Measurements from ENCODE around the gene NTF4. TPM values are rescaled to one million over a fixed set of nuclear protein-coding genes. Genes with fewer than 3 reads are reported as not detected.

NTF4 gene
- total and polyA plus RNA-seq, 2 donors (not counting 1 experiment from before 2014, with no cell fraction given) = not detected

DNA sequence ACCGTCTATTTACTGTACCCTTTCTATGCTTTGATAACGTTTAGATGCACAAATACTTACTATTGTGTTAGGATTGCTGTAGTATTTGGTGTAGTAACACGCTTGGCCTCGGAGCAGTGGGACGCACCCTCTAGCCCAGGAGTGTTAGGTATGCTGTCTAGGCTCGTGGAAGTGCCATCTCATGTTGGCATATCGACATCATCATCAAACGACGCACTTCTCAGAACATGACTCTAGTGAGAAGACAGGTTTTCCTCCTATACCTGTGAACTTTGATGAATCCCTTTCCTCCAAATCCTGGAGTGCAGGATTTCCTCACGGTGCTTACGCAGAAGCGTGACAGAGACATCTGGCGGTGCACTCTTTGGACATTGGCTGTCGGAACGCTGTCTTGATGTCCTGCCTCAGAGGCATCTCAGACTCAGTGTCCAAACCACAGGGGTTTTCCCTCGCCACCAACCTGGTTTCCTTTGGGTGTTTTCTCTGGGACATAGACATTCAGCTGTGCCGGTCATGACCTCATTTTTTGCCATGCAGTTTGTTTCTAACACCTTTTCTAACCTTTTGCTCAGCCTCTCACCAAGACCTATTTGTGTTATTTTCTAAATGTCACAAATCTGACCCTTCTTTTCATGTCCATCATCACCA is 26.9 kb upstream of the NTF4 start:
- no peaks in the 10 kb centered on the region for H3K27me3 Mint-ChIP-seq
- ATAC-seq (ENCODE audit: low read depth) (no peak), DNase-seq (no peak)
- H3K79me2 ChIP-seq (ENCODE audit: control insufficient read depth, insufficient read depth, low read length) = peaks cover 78% of the 10 kb centered on the region
- H3K27ac Mint-ChIP-seq = no peak overlapping the region
- 96% methylated on average over 15 of the region's 17 CpGs for WGBS (ENCODE audit: insufficient coverage)
- intact Hi-C loops (cut with micrococcal nuclease) = no loop called here
- no peak overlapping the region for H3K4me3 Mint-ChIP-seq
- peaks cover 24% of the 10 kb centered on the region for H3K4me1 Mint-ChIP-seq
- H2AFZ ChIP-seq (ENCODE audit: insufficient read depth, low read depth, low read length, poor library complexity, severe bottlenecking) = no peak overlapping the region
- H3K9me3 Mint-ChIP-seq (ENCODE audit: insufficient read depth) = no peaks in the 10 kb centered on the region
- peaks cover 10 to 13% of the 10 kb centered on the region in 2 donors for H3K4me1 ChIP-seq (ENCODE audit: control insufficient read depth in 2 of 2, insufficient read depth in 2 of 2, low read length in 2 of 2)
- no peak overlapping the region for H3K4me3 ChIP-seq (ENCODE audit: control extremely low read depth in 1 of 5, extremely low read depth in 1 of 5, insufficient read depth in 1 of 5, low read depth in 2 of 5, low read length in 4 of 5)
- TF ChIP-seq CTCF (IDR thresholded peaks at IDR 0.05) (no peak), EZH2 (IDR thresholded peaks at IDR 0.05; ENCODE audit: borderline replicate concordance, insufficient read depth, low read depth, low read length, poor library complexity, severe bottlenecking) (no peak)
- peaks cover 0 to 66% of the 10 kb centered on the region in 2 experiments for H3K36me3 ChIP-seq (replicated peaks in 1 of 2; ENCODE audit: control extremely low read depth in 1 of 2, control insufficient read depth in 1 of 2, extremely low read depth in 1 of 2, insufficient read depth in 2 of 2, low read length in 1 of 2)
- ChIA-PET CTCF (interaction anchor here (0.6 kb wide), 1 partner anchor 175 kb away, joined by 3 read pairs; no protein-coding TSS in a partner anchor), POLR2A (no interaction called here)
- H3K4me2 ChIP-seq (replicated peaks; ENCODE audit: low read depth, low read length, poor library complexity, severe bottlenecking) = no peak overlapping the region
- no peak overlapping the region for H3K27ac ChIP-seq (ENCODE audit: low read length in 2 of 2)
- H4K20me1 ChIP-seq (ENCODE audit: control insufficient read depth, insufficient read depth, low read length, poor library complexity, severe bottlenecking) = peaks cover 91% of the 10 kb centered on the region
- H3K9me3 ChIP-seq (ENCODE audit: control extremely low read depth in 1 of 3, control insufficient read depth in 2 of 3, insufficient read depth in 1 of 3, low read length in 2 of 3) = no peaks in the 10 kb centered on the region
- no peaks in the 10 kb centered on the region for H3K27me3 ChIP-seq (replicated peaks in 1 of 4; ENCODE audit: control extremely low read depth in 1 of 4, control insufficient read depth in 3 of 4, insufficient read depth in 4 of 4, low read length in 3 of 4)
- H3K9ac ChIP-seq (ENCODE audit: low read length) = no peak overlapping the region

DNA sequence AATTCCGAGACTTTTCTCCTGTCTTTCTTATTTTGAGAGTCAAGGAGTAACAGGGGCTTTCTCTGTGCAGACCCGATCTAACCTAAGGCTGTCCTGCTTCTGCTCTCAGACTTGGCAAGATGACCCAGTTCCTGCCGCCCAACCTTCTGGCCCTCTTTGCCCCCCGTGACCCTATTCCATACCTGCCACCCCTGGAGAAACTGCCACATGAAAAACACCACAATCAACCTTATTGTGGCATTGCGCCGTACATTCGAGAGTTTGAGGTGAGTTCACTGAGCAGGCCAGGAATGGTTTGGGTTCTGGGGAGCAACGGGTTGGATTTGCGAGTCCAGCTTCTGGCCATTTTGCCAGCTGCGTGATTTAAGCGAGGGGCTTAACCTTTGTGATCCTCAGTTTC is 21.7 kb upstream of the NTF4 start:
- Histone ChIP-seq H2AFZ (ENCODE audit: insufficient read depth, low read depth, low read length, poor library complexity, severe bottlenecking) (no peak overlapping the region), H3K9ac (ENCODE audit: low read length) (peak overlapping the region; percentile 90), H3K4me2 (replicated peaks; ENCODE audit: low read depth, low read length, poor library complexity, severe bottlenecking) (peak overlapping the region; percentile 93), H3K4me3 (ENCODE audit: control extremely low read depth in 1 of 5, extremely low read depth in 1 of 5, insufficient read depth in 1 of 5, low read depth in 2 of 5, low read length in 4 of 5) (peak overlapping the region; percentile 74 to 89 (median 82)), H3K79me2 (ENCODE audit: control insufficient read depth, insufficient read depth, low read length) (peaks cover 57% of the 10 kb centered on the region), H4K20me1 (ENCODE audit: control insufficient read depth, insufficient read depth, low read length, poor library complexity, severe bottlenecking) (peaks cover 54% of the 10 kb centered on the region), H3K4me1 (ENCODE audit: control insufficient read depth in 2 of 2, insufficient read depth in 2 of 2, low read length in 2 of 2) (peaks cover 20 to 28% of the 10 kb centered on the region in 2 donors), H3K27me3 (replicated peaks in 1 of 4; ENCODE audit: control extremely low read depth in 1 of 4, control insufficient read depth in 3 of 4, insufficient read depth in 4 of 4, low read length in 3 of 4) (peaks cover 0 to 3% (median 0%) of the 10 kb centered on the region in 4 experiments), H3K9me3 (ENCODE audit: control extremely low read depth in 1 of 3, control insufficient read depth in 2 of 3, insufficient read depth in 1 of 3, low read length in 2 of 3) (peaks cover 0 to 4% (median 0%) of the 10 kb centered on the region in 3 donors), H3K27ac (ENCODE audit: low read length in 2 of 2) (peak overlapping the region in 1 of 2 donors; percentile 90), H3K36me3 (replicated peaks in 1 of 2; ENCODE audit: control extremely low read depth in 1 of 2, control insufficient read depth in 1 of 2, extremely low read depth in 1 of 2, insufficient read depth in 2 of 2, low read length in 1 of 2) (peaks cover 0 to 40% of the 10 kb centered on the region in 2 experiments)
- DNase-seq (peak; percentile 14), ATAC-seq (ENCODE audit: low read depth) (no peak)
- Mint-ChIP-seq H3K4me3 (peak overlapping the region; percentile 93), H3K4me1 (peaks cover 33% of the 10 kb centered on the region), H3K27ac (peak overlapping the region; percentile 87), H3K9me3 (ENCODE audit: insufficient read depth) (no peaks in the 10 kb centered on the region), H3K27me3 (peaks cover 3% of the 10 kb centered on the region)
- POLR2A ChIA-PET = no interaction called here
- TF ChIP-seq CTCF (IDR thresholded peaks at IDR 0.05) = no peak
- TF ChIP-seq EZH2 (IDR thresholded peaks at IDR 0.05; ENCODE audit: borderline replicate concordance, insufficient read depth, low read depth, low read length, poor library complexity, severe bottlenecking) = no peak
- CTCF ChIA-PET = interaction anchor here (0.7 to 1.9 kb wide), 2 partner anchors 11 to 712 kb away, joined by 3 to 8 read pairs; no protein-coding TSS in a partner anchor
- 76% methylated on average over 8 of the region's 11 CpGs for WGBS (ENCODE audit: insufficient coverage)
- intact Hi-C loops (cut with micrococcal nuclease) = loop anchor here (10.0 kb wide), 1 partner anchor 301 kb away; no protein-coding TSS in a partner anchor

Measured in B cell (primary cell).